ENCODE results near the gene A2ML1. TPM values are rescaled to one million over a fixed set of nuclear protein-coding genes. Genes with fewer than 3 reads are reported as not detected.
A peak's percentile ranks its signal among the peaks of the same experiment; 100 is the strongest.
"Not testable (repeated sequence)": the region's sequence is repeated elsewhere in the genome, so short reads cannot be mapped to it uniquely, and the experiment has no call there.

The A2ML1 gene
- total and polyA plus RNA-seq, 7 donors = 0.09 to 0.28 (median 0.11) TPM; not detected in 4

- WGBS, 3 donors = 62 to 65% (median 63%) methylated on average over 2 of the region's 2 CpGs
Observed at GRCh38 chr12:8781381-8782127, 40.9 kb upstream of the A2ML1 start.

DNA sequence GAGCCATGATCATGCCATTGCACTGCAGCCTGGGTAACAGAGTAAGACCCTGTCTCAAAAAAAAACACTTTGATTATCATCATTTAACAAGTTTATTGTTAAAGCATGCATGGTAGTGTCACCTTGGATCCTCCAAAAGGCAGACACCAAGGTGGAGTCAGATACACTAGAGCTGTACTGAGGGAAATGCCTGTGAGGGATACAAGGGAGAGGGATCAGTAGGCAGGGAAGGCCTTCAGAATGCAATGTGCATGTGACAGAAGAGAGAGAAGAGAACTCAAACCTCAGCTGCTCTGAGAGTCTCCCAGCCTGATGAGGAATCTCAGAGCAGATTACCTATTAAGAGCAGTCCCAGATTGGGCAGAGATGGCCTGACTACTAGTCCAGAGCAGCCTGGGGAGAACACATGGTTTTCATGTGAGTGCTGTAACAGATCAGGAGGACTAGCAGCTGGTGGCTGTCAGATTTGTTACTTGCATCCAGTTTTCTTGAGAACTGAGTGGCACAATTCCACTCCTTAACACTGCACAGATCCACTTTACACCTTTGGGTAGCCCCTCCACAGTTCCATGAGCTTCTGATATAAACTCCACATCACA, 38.0 kb upstream of the A2ML1 start:
- intact Hi-C loops (cut with DNase I) = no loop called here
- Histone ChIP-seq H3K27ac (no peak overlapping the region), H3K4me3 (no peak overlapping the region), H3K9me3 (no peaks in the 10 kb centered on the region), H3K36me3 (ENCODE audit: insufficient read depth in 1 of 2, low read depth in 1 of 2) (peaks cover 0 to 16% of the 10 kb centered on the region in 2 donors), H3K4me1 (no peaks in the 10 kb centered on the region), H3K27me3 (ENCODE audit: insufficient read depth in 3 of 3, low read length in 2 of 3) (no peaks in the 10 kb centered on the region)
- no peak for TF ChIP-seq CTCF (IDR thresholded peaks at IDR 0.05)
- DNase-seq = no peak
- ATAC-seq = no peak

More at GRCh38 chr12:8781381-8782127, 40.9 kb upstream of the A2ML1 start:
- Histone ChIP-seq H3K4me3 (no peak overlapping the region), H3K9me3 (no peaks in the 10 kb centered on the region), H3K27me3 (ENCODE audit: insufficient read depth in 3 of 3, low read length in 2 of 3) (no peaks in the 10 kb centered on the region), H3K27ac (no peak overlapping the region), H3K4me1 (no peaks in the 10 kb centered on the region), H3K36me3 (ENCODE audit: insufficient read depth in 1 of 2, low read depth in 1 of 2) (peaks cover 0 to 24% of the 10 kb centered on the region in 2 donors)
- intact Hi-C loops (cut with DNase I) = no loop called here
- ATAC-seq = no peak
- no peak for DNase-seq
- no peak for TF ChIP-seq CTCF (IDR thresholded peaks at IDR 0.05)

GRCh38 chr12:8785499-8785898, 36.9 kb upstream of the A2ML1 start:
- H3K36me3 ChIP-seq (ENCODE audit: insufficient read depth in 1 of 2, low read depth in 1 of 2) = peaks cover 0 to 16% of the 10 kb centered on the region in 2 donors
- no peak overlapping the region for H3K4me3 ChIP-seq
- intact Hi-C loops (cut with DNase I) = no loop called here
- no peak for ATAC-seq
- no peak overlapping the region for H3K27ac ChIP-seq
- H3K4me1 ChIP-seq = no peaks in the 10 kb centered on the region
- H3K9me3 ChIP-seq = no peaks in the 10 kb centered on the region
- no peaks in the 10 kb centered on the region for H3K27me3 ChIP-seq (ENCODE audit: insufficient read depth in 3 of 3, low read length in 2 of 3)
- 79 to 88% (median 86%) methylated on average over 3 to 4 of the region's 4 CpGs for WGBS, 3 donors
- TF ChIP-seq CTCF (IDR thresholded peaks at IDR 0.05) = no peak
- no peak for DNase-seq

- ATAC-seq; intact Hi-C loops (cut with DNase I); H3K9me3 ChIP-seq; DNase-seq; H3K4me1 ChIP-seq; H3K27ac ChIP-seq; H3K27me3 ChIP-seq (ENCODE audit: insufficient read depth in 3 of 3, low read length in 2 of 3); H3K4me3 ChIP-seq: not testable (repeated sequence)
- WGBS, 3 donors = 94 to 96% (median 95%) methylated on average over 11 to 28 of the region's 28 CpGs
- peaks cover 0 to 15% of the 10 kb centered on the region in 2 donors for H3K36me3 ChIP-seq (ENCODE audit: insufficient read depth in 1 of 2, low read depth in 1 of 2)
Observed at GRCh38 chr12:8787206-8787605, 35.2 kb upstream of the A2ML1 start.

DNA sequence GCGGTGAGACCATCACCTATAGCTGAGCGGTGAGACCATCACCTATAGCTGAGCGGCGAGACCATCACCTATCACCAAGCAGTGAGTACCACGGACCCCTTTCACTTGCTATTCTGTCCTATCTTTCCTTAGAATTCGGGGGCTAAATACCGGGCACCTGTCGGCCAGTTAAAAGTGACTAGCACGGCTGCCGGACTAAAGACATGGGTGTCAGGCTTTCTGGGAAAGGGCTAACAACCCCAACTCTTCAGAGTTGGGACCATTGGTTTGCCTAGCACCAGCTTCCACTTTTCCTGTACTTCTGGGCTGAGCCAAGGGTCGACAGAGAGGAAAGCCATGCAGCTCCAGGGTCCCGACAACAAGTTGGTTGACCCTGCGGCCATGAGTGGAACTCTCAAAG, 33.7 kb upstream of the A2ML1 start:
- peak overlapping the region; percentile 25 for H3K4me3 ChIP-seq
- H3K9me3 ChIP-seq; ATAC-seq; H3K4me1 ChIP-seq; intact Hi-C loops (cut with DNase I); DNase-seq; H3K27me3 ChIP-seq (ENCODE audit: insufficient read depth in 3 of 3, low read length in 2 of 3); H3K27ac ChIP-seq; H3K36me3 ChIP-seq (ENCODE audit: insufficient read depth in 1 of 2, low read depth in 1 of 2): not testable (repeated sequence)
- 72 to 75% (median 73%) methylated on average over 13 of the region's 13 CpGs for WGBS, 3 donors

DNA sequence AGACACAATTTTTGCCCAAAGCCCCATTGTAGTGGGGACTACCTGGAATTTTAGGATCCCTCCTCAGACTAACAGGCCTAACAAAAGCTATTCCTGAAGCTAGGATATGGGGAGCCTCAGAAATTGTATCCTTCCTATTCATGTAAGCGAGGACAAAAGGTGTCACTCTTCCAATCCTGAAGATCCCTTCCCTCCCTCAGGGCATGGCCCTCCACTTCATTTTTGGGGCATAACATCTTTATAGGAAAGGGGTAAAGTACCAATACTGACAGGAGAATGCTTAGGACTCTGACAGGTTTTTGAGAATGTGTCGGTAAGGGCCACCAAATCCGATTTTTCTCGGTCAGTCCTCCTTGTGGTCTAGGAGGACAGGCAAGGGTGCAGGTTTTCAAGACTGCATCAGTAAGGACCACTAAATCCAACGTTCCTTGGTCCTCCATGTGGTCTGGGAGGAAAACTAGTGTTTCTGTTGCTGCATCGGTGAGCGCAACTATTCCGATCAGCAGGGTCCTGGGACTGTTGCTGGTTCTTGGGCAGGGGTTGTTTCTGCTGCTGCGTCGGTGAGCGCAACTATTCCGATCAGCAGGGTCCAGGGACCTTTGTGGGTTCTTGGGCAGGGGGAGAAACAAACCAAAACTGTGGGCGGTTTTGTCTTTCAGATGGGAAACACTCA, 32.9 kb upstream of the A2ML1 start:
- intact Hi-C loops (cut with DNase I); ATAC-seq: not testable (repeated sequence)

GRCh38 chr12:8793226-8793625, 29.2 kb upstream of the A2ML1 start:
- H3K4me3 ChIP-seq; H3K9me3 ChIP-seq; intact Hi-C loops (cut with DNase I); H3K36me3 ChIP-seq (ENCODE audit: insufficient read depth in 1 of 2, low read depth in 1 of 2); H3K27me3 ChIP-seq (ENCODE audit: insufficient read depth in 3 of 3, low read length in 2 of 3); DNase-seq; H3K4me1 ChIP-seq; ATAC-seq; H3K27ac ChIP-seq: not testable (repeated sequence)
- 71 to 88% (median 81%) methylated on average over 4 of the region's 4 CpGs for WGBS, 3 donors

More for the DNA sequence above, 32.9 kb upstream of the A2ML1 start:
- H3K4me3 ChIP-seq; H3K27ac ChIP-seq; H3K36me3 ChIP-seq (ENCODE audit: insufficient read depth in 1 of 2, low read depth in 1 of 2); H3K9me3 ChIP-seq; H3K27me3 ChIP-seq (ENCODE audit: insufficient read depth in 3 of 3, low read length in 2 of 3); DNase-seq; H3K4me1 ChIP-seq: not testable (repeated sequence)
- 70 to 75% (median 73%) methylated on average over 13 of the region's 13 CpGs for WGBS, 3 donors

DNA sequence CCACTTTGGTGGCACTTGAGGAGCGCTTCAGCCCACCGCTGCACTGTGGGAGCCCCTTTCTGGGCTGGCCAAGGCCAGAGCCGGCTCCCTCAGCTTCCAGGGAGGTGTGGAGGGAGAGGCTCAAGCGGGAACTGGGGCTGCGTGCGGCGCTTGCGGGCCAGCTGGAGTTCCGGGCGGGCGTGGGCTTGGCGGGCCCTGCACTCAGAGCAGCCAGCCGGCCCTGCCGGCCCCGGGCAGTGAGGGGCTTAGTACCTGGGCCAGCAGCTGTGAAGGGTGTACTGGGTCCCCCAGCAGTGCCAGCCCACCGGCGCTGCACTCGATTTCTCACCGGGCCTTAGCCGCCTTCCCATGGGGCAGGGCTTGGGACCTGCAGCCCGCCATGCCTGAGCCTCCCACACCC, 27.8 kb upstream of the A2ML1 start:
- intact Hi-C loops (cut with DNase I); DNase-seq: not testable (repeated sequence)

More for the DNA sequence above, 27.8 kb upstream of the A2ML1 start:
- not testable (repeated sequence) for H3K27me3 ChIP-seq (ENCODE audit: insufficient read depth in 3 of 3, low read length in 2 of 3); H3K36me3 ChIP-seq (ENCODE audit: insufficient read depth in 1 of 2, low read depth in 1 of 2); H3K4me3 ChIP-seq; H3K9me3 ChIP-seq; H3K4me1 ChIP-seq; ATAC-seq; H3K27ac ChIP-seq
- WGBS, 3 donors = 94 to 96% (median 95%) methylated on average over 17 to 21 of the region's 21 CpGs
